Colonic mucosa (tissue), 4 donors: ENCODE data around the gene THRA. TPM values are rescaled to one million over a fixed set of nuclear protein-coding genes. Genes with fewer than 3 reads are reported as not detected.

Source experiments
- DNase-seq: peaks from one replicate; pipeline ENCODE4 v3.0.0-alpha.2; 2020
- H3K27ac ChIP-seq: fragments of 200-600 bp; one replicate; pipeline ENCODE4 v1.8.0; 2021
- H3K27me3 ChIP-seq: fragments of 200-600 bp; one replicate; pipeline ENCODE4 v1.8.0; 2021
- H3K36me3 ChIP-seq: fragments of 200-600 bp; one replicate; pipeline ENCODE4 v1.8.0; 2021
- H3K4me1 ChIP-seq: fragments of 200-600 bp; one replicate; pipeline ENCODE4 v1.8.0; 2021; ENCODE audit warnings: mild to moderate bottlenecking
- H3K4me3 ChIP-seq: fragments of 200-600 bp; one replicate; pipeline ENCODE4 v1.8.0; 2021
- H3K9ac ChIP-seq, 2 donors: one replicate each; pipeline ENCODE4 v1.7.0; 2013; ENCODE audit warnings: control low read depth in 2 of 2, low read depth in 2 of 2, low read length in 2 of 2
- H3K9me3 ChIP-seq: fragments of 200-600 bp; one replicate; pipeline ENCODE4 v1.8.0; 2021
- intact Hi-C: fragments of 100-400 bp; cut with DNase I; formaldehyde crosslinking; loops from one replicate; pipeline ENCODE4 v1.14.1; 2022
- total RNA-seq, 2 donors: library from RNA; stranded (reverse); fragmentation: NEBNext Ultra II Directional in 1 of 2; extraction: Animal tissue kit (Norgen Biotek cat#: 25700) in 1 of 2; gene quantifications; one replicate each; pipeline ENCODE4 v1.2.1, GENCODE V29; 2021
- TF ChIP-seq, protein P1 (sequence below): fragments of 200-600 bp; IDR thresholded peaks from one replicate; pipeline ENCODE4 v1.8.0; 2022; ENCODE audit warnings: antibody characterized with exemption, mild to moderate bottlenecking
- donor health status: healthy.
- donor health status: DM: no; HTN: no; CAD: no.
- donor health status: DM: no; HTN: no; CAD: no.

THRA gene
- total RNA-seq, 2 donors from 2014 or later, result 40.3 to 44.5 TPM

DNA sequence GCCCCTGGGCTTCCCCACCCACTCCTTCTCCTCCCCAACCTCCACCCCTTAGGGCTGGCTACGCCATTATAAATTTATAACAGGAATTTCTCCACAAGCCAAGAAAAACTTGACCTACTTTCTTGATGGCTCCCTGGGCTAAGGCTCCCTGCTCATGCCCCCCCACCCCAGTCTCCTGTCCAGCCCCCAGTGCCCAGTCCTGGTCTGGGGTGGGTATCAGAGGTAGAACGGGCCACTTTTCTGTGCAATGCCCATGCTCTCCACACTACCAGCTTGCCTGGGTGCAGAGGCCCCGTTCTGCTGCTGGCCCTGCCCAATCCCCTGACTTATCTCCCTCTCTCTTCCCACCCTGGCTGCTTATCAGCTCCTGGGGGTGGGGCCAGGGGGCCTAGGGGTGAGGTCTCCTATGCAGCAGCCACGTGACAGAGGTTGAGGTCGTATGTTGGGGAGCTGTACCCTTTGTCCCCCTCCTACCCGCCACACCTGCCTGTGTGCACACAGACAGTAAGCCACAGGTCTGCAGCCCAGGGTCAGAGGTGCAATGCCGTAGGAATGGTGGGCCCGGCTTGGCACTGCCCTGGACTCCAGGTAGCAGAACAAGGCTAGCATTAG is 10.1 kb downstream of the THRA start:
- TF ChIP-seq, protein P1, sequence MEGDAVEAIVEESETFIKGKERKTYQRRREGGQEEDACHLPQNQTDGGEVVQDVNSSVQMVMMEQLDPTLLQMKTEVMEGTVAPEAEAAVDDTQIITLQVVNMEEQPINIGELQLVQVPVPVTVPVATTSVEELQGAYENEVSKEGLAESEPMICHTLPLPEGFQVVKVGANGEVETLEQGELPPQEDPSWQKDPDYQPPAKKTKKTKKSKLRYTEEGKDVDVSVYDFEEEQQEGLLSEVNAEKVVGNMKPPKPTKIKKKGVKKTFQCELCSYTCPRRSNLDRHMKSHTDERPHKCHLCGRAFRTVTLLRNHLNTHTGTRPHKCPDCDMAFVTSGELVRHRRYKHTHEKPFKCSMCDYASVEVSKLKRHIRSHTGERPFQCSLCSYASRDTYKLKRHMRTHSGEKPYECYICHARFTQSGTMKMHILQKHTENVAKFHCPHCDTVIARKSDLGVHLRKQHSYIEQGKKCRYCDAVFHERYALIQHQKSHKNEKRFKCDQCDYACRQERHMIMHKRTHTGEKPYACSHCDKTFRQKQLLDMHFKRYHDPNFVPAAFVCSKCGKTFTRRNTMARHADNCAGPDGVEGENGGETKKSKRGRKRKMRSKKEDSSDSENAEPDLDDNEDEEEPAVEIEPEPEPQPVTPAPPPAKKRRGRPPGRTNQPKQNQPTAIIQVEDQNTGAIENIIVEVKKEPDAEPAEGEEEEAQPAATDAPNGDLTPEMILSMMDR, result no peak
- no peak overlapping the region for H3K4me3 ChIP-seq
- H3K9me3 ChIP-seq, result no peaks in the 10 kb centered on the region
- H3K9ac ChIP-seq, result peak overlapping the region in 1 of 2 donors; percentile 83
- H3K27me3 ChIP-seq, result no peaks in the 10 kb centered on the region
- no peaks in the 10 kb centered on the region for H3K36me3 ChIP-seq
- peak overlapping the region; percentile 91 for H3K27ac ChIP-seq
- DNase-seq, result peak; percentile 84
- peaks cover 71% of the 10 kb centered on the region for H3K4me1 ChIP-seq
- intact Hi-C loops, result no loop called here

DNA sequence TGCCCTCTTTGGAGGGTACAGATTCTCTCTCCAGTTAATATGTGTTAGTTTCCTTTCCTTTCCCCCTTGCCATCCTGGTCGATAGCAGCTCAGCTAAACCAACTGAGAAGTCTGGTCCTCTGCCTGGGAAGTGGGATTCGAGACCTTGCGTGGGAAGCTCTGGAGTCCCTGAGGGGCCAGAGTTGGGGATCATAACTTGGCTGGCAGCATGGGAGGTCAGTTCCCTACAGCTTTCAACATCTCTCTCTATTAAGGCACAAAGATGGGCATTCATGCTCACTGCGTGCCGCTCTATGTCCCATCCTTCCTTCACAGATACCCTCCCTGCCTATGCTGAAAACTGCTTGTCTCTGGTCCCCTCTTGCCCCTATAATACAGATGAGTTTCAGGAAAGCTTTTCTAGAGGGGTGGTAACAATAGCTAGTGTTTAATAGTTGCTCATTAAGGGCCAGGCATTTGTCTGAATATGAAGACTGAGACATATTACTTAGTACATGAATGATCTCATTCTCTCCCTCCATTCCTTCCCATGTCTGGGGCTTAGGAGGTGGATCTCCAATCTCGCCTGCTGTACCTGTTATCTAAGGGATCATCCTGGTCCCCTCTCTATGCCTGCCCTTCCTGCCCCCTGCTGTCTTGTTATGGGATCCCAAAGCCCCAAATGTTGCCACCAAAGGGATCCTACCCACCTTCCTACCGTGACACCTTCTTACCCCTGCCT is 10.8 kb downstream of the THRA start:
- no peak overlapping the region for H3K4me3 ChIP-seq
- peaks cover 63% of the 10 kb centered on the region for H3K4me1 ChIP-seq
- no peaks in the 10 kb centered on the region for H3K36me3 ChIP-seq
- intact Hi-C loops, result no loop called here
- no peak for DNase-seq
- no peaks in the 10 kb centered on the region for H3K9me3 ChIP-seq
- TF ChIP-seq, protein P1, result no peak
- H3K27ac ChIP-seq, result peak overlapping the region; percentile 91
- no peaks in the 10 kb centered on the region for H3K27me3 ChIP-seq
- peak overlapping the region in 1 of 2 donors; percentile 83 for H3K9ac ChIP-seq

DNA sequence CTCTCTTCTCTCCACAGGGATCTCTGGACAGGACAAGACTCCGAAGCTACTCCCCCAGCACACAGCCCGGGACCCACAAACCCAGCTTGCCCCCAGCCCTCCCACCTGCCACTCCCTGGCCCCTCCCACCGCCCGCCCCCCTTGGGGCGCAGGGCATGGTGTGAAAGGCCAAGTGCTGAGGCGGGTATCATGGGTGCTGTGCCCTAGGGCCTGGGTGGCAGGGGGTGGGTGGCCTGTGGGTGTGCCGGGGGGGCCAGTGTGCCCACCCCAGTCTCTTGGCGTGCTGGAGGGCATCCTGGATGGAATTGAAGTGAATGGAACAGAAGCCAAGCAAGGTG is 11.4 kb downstream of the THRA start:
- Histone ChIP-seq H3K27me3 (no peaks in the 10 kb centered on the region), H3K4me1 (peaks cover 62% of the 10 kb centered on the region), H3K27ac (peak overlapping the region; percentile 68), H3K9ac (peak overlapping the region; percentile 52 to 83), H3K9me3 (no peaks in the 10 kb centered on the region), H3K4me3 (no peak overlapping the region), H3K36me3 (no peaks in the 10 kb centered on the region)
- no peak for DNase-seq
- TF ChIP-seq, protein P1, result no peak
- intact Hi-C loops, result no loop called here

DNA sequence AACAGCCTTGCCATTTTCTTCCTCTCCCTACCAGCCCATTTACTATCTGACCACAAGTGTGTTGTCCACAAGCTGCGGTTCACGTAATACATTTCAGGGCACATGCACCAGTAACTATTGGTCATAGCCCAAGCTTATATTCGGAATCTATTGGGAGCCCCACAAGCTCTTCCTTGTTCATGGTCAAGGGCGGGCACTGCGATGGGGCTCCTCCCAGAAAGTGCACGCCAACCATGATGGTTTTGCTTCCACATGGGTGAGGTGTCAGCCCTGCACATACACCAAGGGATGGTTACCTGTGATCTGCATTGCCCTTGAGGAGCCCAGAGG is 12.1 kb downstream of the THRA start:
- H3K4me3 ChIP-seq, result no peak overlapping the region
- TF ChIP-seq, protein P1, result no peak

DNA sequence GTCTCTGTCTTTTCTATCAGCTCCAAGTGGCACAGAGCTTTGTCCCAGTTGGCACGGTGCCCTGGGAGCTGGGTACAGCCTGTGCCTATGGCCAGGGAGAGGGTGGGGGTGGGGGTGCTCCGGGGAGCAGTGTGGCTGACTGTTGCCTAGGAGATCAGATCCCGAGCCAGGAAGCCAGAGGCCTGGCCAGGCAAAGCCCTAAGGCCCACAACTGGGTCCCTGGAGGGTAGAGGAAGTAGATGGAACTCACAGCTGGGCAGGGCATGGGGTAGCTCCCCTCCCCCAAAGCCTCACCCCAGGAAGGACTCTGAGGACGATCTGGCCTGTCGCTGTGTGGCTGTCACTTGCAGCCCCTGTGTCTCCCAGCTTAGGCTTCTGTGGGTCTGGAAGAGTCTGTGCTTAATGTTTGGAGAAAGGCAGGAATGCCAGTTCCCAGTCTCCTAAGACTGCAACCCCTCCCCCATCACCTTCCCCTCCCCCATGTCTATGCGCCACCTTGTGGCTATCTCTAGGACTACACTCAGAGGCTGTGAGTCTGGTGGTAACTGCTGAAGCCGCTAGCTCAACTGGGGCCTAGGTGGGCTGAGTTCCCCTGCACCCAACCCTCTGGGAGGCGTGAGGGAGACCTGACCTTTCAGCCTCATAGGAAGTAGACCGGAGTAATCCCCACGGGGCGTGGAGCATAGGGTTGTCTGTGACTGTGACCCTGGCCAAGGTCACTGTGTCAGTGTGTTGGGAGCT is 12.6 kb downstream of the THRA start:
- no peaks in the 10 kb centered on the region for H3K27me3 ChIP-seq
- H3K36me3 ChIP-seq, result no peaks in the 10 kb centered on the region
- peak; percentile 85 for DNase-seq
- H3K9ac ChIP-seq, result peak overlapping the region; percentile 69 to 83
- peak overlapping the region; percentile 68 for H3K27ac ChIP-seq
- TF ChIP-seq, protein P1, result peak; percentile 86
- intact Hi-C loops, result no loop called here
- H3K9me3 ChIP-seq, result no peaks in the 10 kb centered on the region
- peaks cover 50% of the 10 kb centered on the region for H3K4me1 ChIP-seq
- no peak overlapping the region for H3K4me3 ChIP-seq

More for the DNA sequence above, 12.1 kb downstream of the THRA start:
- Histone ChIP-seq H3K9ac (peak overlapping the region in 1 of 2 donors; percentile 83), H3K9me3 (no peaks in the 10 kb centered on the region), H3K27ac (peak overlapping the region; percentile 68), H3K36me3 (no peaks in the 10 kb centered on the region), H3K4me1 (peaks cover 55% of the 10 kb centered on the region), H3K27me3 (no peaks in the 10 kb centered on the region)
- no peak for DNase-seq
- intact Hi-C loops, result no loop called here
